ENCODE measurements around the gene ZBTB48. TPM values are rescaled to one million over a fixed set of nuclear protein-coding genes. Genes with fewer than 3 reads are reported as not detected.
A peak's percentile ranks its signal among the peaks of the same experiment; 100 is the strongest.

ZBTB48 gene
- total and polyA plus RNA-seq, 9 donors = 14.5 to 26.5 (median 20.7) TPM

DNA sequence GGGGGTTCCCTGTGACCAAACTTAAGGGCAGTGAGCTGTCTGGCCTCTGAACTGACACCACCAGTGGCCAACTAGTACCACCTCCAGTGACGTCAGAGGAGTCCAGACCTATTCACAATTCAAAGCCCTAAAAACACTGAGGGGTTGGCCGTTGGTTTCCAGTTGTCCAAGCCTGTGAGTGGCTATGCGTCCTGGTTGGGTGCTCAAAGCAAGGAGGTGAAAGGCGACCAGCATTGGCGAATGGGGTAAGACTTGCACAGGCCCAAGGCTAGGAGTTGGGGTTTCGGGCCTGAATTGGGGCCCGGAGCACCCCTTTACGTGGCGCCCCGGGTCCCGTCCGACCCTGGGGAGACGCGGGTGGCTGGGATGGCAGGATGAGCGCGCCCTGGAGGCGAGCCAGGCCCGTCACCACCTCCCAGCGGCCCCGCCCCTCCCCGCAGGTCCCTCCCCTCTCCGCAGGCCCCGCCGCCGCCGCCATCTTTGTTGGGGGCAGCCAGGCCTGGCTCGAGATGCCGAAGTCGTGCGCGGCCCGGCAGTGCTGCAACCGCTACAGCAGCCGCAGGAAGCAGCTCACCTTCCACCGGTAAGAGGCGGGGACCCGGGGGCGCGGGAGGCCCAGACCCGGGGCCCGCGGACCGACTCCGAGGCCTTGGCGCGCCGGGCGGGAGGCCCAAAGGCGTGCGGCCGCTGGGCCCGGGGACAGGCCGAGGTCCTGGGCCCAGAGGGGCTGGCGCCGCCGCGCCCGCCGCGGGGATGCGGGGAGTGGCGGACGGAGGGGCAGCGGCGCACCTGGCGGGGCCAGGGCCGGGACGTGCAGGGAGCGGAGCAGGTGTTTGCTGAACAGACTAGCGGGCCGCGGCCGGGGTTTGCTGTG is 45.2 kb downstream of the ZBTB48 start, which contains the start of gene THAP3:
Gene THAP3, plus strand, starts transcription at position 159 of the 874 bp plus-strand sequence. Its CDS starts 351 bp downstream, at position 510.
- 2% methylated on average over 71 of the region's 73 CpGs for WGBS (ENCODE audit: insufficient coverage)
- peaks cover 32% of the 10 kb centered on the region for H3K4me1 ChIP-seq (ENCODE audit: control insufficient read depth, insufficient read depth, low read length)
- peak; percentile 91 for DNase-seq
- H3K27ac ChIP-seq (ENCODE audit: low read length) = peak within 1 kb of the TSS; percentile 78
- peak within 1 kb of the TSS; percentile 79 for H3K4me3 ChIP-seq (ENCODE audit: low read length)
- no peaks in the 10 kb centered on the region for H3K27me3 ChIP-seq (ENCODE audit: control insufficient read depth, insufficient read depth, low read length)
- H3K9me3 ChIP-seq (replicated peaks; ENCODE audit: control insufficient read depth, low read depth, low read length) = no peaks in the 10 kb centered on the region
- H3K36me3 ChIP-seq (ENCODE audit: control insufficient read depth, insufficient read depth, low read length) = peaks cover 69% of the 10 kb centered on the region

DNA sequence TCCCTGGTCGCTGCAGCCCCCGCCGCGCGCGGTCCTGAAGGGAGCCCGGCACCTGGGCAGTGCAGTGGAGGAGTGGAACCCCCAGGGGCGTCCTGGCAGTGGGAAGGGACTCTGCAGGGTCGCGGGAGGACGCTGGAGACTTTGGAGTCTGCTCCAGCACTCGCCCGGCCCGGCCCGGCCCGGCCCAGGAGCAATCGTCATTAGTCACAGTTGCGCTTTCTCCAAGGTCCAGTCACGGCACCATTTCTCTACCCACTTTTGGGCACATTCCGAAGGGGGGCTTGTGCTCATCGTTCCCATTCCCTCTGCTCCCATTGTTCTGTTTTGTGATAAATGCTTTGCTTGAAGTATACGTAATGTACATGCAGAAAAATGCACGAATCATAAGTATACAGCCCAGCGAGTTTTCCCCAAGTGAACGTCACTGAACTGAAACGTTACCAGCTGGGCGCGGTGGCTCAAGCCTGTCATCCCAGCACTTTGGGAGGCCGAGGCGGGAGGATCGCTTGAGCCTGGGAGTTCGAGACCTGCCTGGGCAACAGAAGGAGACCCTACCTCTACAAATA is 45.9 kb downstream of the ZBTB48 start:
- peak overlapping the region; percentile 65 for H3K27ac ChIP-seq (ENCODE audit: low read length)
- H3K36me3 ChIP-seq (ENCODE audit: control insufficient read depth, insufficient read depth, low read length) = peaks cover 69% of the 10 kb centered on the region
- DNase-seq = peak; percentile 65
- H3K9me3 ChIP-seq (replicated peaks; ENCODE audit: control insufficient read depth, low read depth, low read length) = no peaks in the 10 kb centered on the region
- peak overlapping the region; percentile 79 for H3K4me3 ChIP-seq (ENCODE audit: low read length)
- WGBS (ENCODE audit: insufficient coverage) = 3% methylated on average over 19 of the region's 32 CpGs
- H3K27me3 ChIP-seq (ENCODE audit: control insufficient read depth, insufficient read depth, low read length) = no peaks in the 10 kb centered on the region
- peaks cover 32% of the 10 kb centered on the region for H3K4me1 ChIP-seq (ENCODE audit: control insufficient read depth, insufficient read depth, low read length)

DNA sequence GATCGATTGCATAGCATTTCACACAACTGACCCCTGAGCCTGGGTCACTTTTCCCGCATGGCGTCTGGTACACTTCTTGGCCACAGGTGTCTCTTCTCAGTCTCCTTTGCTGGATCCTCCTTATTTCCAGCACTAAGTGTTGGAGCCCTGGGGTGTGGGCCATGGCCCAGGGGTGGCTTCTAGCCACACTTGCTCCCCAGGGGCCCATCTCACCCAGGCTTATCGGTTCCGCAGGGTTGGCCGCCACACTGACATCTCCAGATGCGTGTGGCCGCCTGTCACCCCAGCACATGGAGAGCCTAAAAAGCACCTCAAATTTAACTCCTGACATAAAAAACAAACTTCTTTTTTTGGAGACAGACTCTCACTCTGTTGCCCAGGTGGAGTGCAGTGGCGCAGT is 47.2 kb downstream of the ZBTB48 start:
- no peaks in the 10 kb centered on the region for H3K27me3 ChIP-seq (ENCODE audit: control insufficient read depth, insufficient read depth, low read length)
- H3K27ac ChIP-seq (ENCODE audit: low read length) = no peak overlapping the region

DNA sequence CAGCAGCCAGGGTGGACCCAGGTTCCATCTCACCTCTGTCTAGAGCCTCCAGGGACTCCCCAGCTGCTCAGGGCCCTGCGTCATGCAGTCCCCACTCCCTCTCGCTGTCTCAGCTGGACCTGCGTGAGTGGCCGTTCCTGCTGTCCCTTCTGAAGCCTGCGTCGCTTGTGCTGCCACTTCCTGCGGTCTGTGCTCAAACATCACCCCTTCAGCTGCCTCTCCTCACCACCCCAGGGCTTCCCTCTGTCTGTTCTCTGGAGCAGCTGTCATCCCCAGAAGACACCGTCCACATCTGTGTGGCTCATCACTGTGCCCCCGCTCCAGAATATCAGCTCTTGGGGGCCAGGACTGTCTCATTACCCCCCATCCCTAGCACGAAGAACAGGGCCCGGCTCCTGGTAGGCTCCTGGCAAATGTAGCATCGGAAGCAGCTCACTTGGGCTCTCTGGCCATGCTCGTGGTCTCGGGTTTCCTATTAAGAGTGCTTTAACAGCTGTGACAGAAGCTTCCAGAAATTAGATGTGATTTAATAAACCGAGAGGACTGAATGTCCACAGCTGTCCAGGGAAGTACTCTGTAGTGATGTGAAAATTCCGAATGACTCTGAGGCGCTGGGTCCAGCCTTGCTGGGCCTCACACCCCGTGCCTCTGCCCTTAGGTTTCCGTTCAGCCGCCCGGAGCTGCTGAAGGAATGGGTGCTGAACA is 48.2 kb downstream of the ZBTB48 start:
- WGBS (ENCODE audit: insufficient coverage) = 66% methylated on average over 20 of the region's 21 CpGs
- peaks cover 44% of the 10 kb centered on the region for H3K4me1 ChIP-seq (ENCODE audit: control insufficient read depth, insufficient read depth, low read length)
- H3K4me3 ChIP-seq (ENCODE audit: low read length) = no peak overlapping the region
- H3K27ac ChIP-seq (ENCODE audit: low read length) = peak overlapping the region; percentile 74
- H3K27me3 ChIP-seq (ENCODE audit: control insufficient read depth, insufficient read depth, low read length) = no peaks in the 10 kb centered on the region
- H3K9me3 ChIP-seq (replicated peaks; ENCODE audit: control insufficient read depth, low read depth, low read length) = no peaks in the 10 kb centered on the region
- H3K36me3 ChIP-seq (ENCODE audit: control insufficient read depth, insufficient read depth, low read length) = peaks cover 67% of the 10 kb centered on the region
- DNase-seq = peak; percentile 79

More for the DNA sequence above, 47.2 kb downstream of the ZBTB48 start:
- H3K9me3 ChIP-seq (replicated peaks; ENCODE audit: control insufficient read depth, low read depth, low read length) = no peaks in the 10 kb centered on the region
- peaks cover 65% of the 10 kb centered on the region for H3K36me3 ChIP-seq (ENCODE audit: control insufficient read depth, insufficient read depth, low read length)
- H3K4me3 ChIP-seq (ENCODE audit: low read length) = no peak overlapping the region
- no peak for DNase-seq
- H3K4me1 ChIP-seq (ENCODE audit: control insufficient read depth, insufficient read depth, low read length) = peaks cover 35% of the 10 kb centered on the region
- WGBS (ENCODE audit: insufficient coverage) = 97% methylated on average over 8 of the region's 9 CpGs

DNA sequence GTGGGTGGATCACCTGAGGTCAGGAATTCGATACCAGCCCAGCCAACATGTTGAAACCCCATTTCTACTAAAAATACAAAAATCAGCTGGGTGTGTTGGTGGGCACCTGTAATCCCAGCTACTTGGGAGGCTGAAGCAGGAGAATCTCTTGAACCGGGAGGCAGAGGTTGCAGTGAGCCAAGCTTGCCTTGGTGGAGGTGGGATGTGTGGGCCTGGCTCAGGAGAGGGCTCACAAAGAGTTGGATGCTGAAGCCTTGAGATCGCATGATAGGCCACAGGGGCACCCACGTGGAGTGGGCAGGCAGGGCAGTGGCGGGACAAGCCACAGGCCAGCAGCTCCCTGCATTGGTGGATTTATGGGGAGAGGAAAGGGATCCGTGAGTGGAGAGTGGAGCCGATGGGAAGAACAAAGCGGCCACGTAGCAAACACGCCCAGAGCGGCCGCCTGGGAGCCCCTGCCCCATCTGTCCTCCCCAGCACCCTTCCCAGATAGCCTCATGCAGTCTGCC is 49.2 kb downstream of the ZBTB48 start:
- Histone ChIP-seq H3K4me3 (ENCODE audit: low read length) (no peak overlapping the region), H3K4me1 (ENCODE audit: control insufficient read depth, insufficient read depth, low read length) (peaks cover 53% of the 10 kb centered on the region), H3K27me3 (ENCODE audit: control insufficient read depth, insufficient read depth, low read length) (no peaks in the 10 kb centered on the region), H3K27ac (ENCODE audit: low read length) (no peak overlapping the region), H3K9me3 (replicated peaks; ENCODE audit: control insufficient read depth, low read depth, low read length) (no peaks in the 10 kb centered on the region), H3K36me3 (ENCODE audit: control insufficient read depth, insufficient read depth, low read length) (peaks cover 68% of the 10 kb centered on the region)
- WGBS (ENCODE audit: insufficient coverage) = 89% methylated on average over 7 of the region's 12 CpGs
- no peak for DNase-seq

DNA sequence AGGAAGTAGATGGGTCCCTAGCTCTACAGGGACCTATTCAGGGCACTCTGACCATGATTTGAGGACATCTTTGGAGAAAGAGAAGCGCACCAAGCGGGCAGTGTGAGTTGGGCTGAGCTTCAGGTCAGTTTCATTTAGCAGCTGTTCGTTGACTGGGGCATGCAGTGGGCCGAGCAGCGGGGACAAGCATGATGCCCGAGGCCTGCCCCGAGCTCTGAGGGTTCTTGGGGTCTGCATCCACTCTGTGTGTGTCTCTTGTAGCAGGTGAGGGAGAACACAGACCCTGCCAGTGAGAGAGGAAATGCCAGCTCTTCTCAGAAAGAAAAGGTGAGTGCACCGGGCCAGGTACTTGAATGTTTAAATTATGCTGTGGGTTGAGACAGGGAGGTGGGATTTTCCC is 50.2 kb downstream of the ZBTB48 start:
- Histone ChIP-seq H3K27me3 (ENCODE audit: control insufficient read depth, insufficient read depth, low read length) (no peaks in the 10 kb centered on the region), H3K4me1 (ENCODE audit: control insufficient read depth, insufficient read depth, low read length) (peaks cover 58% of the 10 kb centered on the region), H3K9me3 (replicated peaks; ENCODE audit: control insufficient read depth, low read depth, low read length) (no peaks in the 10 kb centered on the region), H3K27ac (ENCODE audit: low read length) (no peak overlapping the region), H3K36me3 (ENCODE audit: control insufficient read depth, insufficient read depth, low read length) (peaks cover 74% of the 10 kb centered on the region), H3K4me3 (ENCODE audit: low read length) (no peak overlapping the region)
- no peak for DNase-seq
- WGBS (ENCODE audit: insufficient coverage) = 90% methylated on average over 8 of the region's 8 CpGs

DNA sequence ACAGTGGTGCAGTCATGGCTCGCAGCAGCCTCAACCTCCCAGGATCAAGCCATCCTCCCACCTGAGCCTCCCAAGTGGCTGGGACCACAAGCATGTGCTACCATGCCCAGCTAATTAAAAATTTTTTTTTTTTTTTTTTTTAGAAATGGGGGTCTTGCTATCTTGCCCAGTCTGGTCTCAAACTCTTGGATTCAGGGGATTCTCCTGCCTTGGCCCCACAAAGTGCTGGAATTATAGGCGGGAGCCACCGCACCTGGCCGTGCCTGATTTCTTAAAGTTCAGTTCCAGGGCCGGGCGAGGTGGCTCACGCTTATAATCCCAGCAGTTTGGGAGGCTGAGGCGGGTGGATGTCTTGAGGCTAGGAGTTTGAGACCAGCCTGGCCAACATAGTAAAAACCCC is 51.3 kb downstream of the ZBTB48 start:
- no peak overlapping the region for H3K27ac ChIP-seq (ENCODE audit: low read length)
- H3K27me3 ChIP-seq (ENCODE audit: control insufficient read depth, insufficient read depth, low read length) = no peaks in the 10 kb centered on the region
- peaks cover 83% of the 10 kb centered on the region for H3K36me3 ChIP-seq (ENCODE audit: control insufficient read depth, insufficient read depth, low read length)
- no peak overlapping the region for H3K4me3 ChIP-seq (ENCODE audit: low read length)
- WGBS (ENCODE audit: insufficient coverage) = 80% methylated on average over 1 of the region's 8 CpGs
- H3K9me3 ChIP-seq (replicated peaks; ENCODE audit: control insufficient read depth, low read depth, low read length) = no peaks in the 10 kb centered on the region
- no peak for DNase-seq
- peaks cover 62% of the 10 kb centered on the region for H3K4me1 ChIP-seq (ENCODE audit: control insufficient read depth, insufficient read depth, low read length)

DNA sequence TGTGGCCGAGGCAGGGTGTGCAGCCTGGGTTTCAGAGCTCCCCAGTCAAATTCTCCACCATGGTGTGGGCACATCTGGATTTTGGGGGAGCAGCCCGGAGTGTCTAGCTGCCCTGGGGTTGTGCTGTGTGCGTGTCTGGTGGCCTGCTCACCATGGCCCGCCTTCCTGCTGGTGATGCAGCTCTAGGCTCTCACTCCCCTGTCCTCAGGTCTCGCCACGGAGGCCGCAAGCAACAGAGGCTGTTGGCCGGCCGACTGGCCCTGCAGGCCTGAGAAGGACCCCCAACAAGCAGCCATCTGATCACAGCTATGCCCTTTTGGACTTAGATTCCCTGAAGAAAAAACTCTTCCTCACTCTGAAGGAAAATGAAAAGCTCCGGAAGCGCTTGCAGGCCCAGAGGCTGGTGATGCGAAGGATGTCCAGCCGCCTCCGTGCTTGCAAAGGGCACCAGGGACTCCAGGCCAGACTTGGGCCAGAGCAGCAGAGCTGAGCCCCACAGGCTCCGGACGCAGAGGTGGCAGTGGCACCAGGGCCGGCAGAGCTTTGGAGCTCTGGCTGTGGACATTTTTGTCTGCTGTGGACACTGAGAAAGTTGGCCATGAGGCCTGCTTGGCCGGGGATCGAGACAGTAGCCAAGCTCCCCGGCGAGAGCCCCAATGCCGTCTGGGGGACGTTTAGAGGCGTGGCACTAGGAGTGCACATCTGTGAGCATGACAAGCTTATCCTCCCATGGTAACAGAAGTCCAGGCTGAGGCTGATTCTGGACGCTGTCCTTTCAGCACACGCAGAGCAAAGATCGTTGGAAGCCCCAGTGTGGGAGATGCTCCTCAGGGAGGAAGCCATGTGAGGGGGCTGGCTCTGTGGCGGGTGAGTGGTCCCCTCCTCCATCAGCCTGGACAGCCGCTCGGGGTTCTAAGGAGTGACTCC is 53.1 kb downstream of the ZBTB48 start:
- no peak overlapping the region for H3K27ac ChIP-seq (ENCODE audit: low read length)
- H3K4me1 ChIP-seq (ENCODE audit: control insufficient read depth, insufficient read depth, low read length) = peaks cover 57% of the 10 kb centered on the region
- H3K36me3 ChIP-seq (ENCODE audit: control insufficient read depth, insufficient read depth, low read length) = peaks cover 91% of the 10 kb centered on the region
- no peaks in the 10 kb centered on the region for H3K9me3 ChIP-seq (replicated peaks; ENCODE audit: control insufficient read depth, low read depth, low read length)
- H3K27me3 ChIP-seq (ENCODE audit: control insufficient read depth, insufficient read depth, low read length) = no peaks in the 10 kb centered on the region
- no peak overlapping the region for H3K4me3 ChIP-seq (ENCODE audit: low read length)
- WGBS (ENCODE audit: insufficient coverage) = 74% methylated on average over 26 of the region's 30 CpGs
- no peak for DNase-seq

DNA sequence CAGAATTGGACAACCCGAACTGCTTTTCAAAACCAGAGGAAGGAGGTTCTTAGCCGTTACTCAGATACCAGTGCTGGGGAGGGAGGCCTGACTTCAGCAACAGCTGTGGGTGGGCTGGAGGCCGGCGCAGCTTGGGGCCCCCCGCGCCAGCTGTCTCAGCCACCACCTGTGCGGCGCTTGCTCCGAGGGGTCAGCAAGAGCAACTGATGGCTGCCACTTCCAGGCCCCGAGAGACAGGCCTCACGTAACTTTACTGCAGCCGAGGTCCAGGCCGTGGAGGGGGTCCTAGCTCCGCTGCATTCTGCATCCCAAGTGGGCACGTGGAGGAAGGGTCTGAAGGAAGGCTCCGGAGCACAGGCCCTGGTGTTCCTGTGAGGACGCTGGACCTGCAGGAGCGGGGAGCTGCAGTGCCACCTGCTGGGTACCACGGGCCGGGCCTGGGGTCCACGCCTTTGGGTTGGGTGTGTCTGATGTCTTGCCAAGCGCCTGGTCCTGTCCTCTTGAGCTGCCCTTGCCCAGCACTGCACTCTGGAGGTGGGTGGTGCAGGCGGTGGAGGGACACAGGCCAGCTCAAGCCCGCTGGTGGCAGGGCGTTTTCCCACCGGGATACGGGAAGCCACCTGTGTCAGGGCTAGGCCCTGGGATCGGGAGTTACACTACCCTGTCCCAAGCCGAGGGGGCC is 54.7 kb downstream of the ZBTB48 start:
- H3K4me3 ChIP-seq (ENCODE audit: low read length) = no peak overlapping the region
- H3K4me1 ChIP-seq (ENCODE audit: control insufficient read depth, insufficient read depth, low read length) = peaks cover 56% of the 10 kb centered on the region
- WGBS (ENCODE audit: insufficient coverage) = 60% methylated on average over 27 of the region's 29 CpGs
- H3K9me3 ChIP-seq (replicated peaks; ENCODE audit: control insufficient read depth, low read depth, low read length) = no peaks in the 10 kb centered on the region
- peak; percentile 70 for DNase-seq
- H3K27me3 ChIP-seq (ENCODE audit: control insufficient read depth, insufficient read depth, low read length) = no peaks in the 10 kb centered on the region
- H3K36me3 ChIP-seq (ENCODE audit: control insufficient read depth, insufficient read depth, low read length) = peaks cover 86% of the 10 kb centered on the region
- peak overlapping the region; percentile 60 for H3K27ac ChIP-seq (ENCODE audit: low read length)
